Common myeloid progenitor, CD34-positive (primary cell): Measurements from ENCODE around the gene SH3GL2.

ENCODE experiments used
- CTCF ChIA-PET: fragments of 350-600 bp; sonication (Branson Sonifier 250); formaldehyde crosslinking; loops from one replicate; lab custom pipeline; 2021; ENCODE audit warnings: antibody characterized with exemption; lab: Charles Lee
- POLR2A ChIA-PET: fragments of 350-600 bp; sonication (Branson Sonifier 250); formaldehyde crosslinking; loops from one replicate; lab custom pipeline; 2021; ENCODE audit warnings: antibody characterized with exemption; lab: Charles Lee
- DNase-seq, 3 donors: peaks; one replicate each; pipeline versions ENCODE4 v3.0.0 to v3.0.0-alpha.2; 2013
- H3K27ac ChIP-seq, 2 experiments: 1 replicate in 1 of 2; 2 replicates in 1 of 2; pipeline ENCODE4 v1.7.0; 2013; ENCODE audit warnings: inconsistent platforms in 2 of 2, low read length in 2 of 2, mild to moderate bottlenecking in 2 of 2, low read depth in 1 of 2, moderate library complexity in 1 of 2; ENCODE audit not compliant: severe bottlenecking in 2 of 2, insufficient read depth in 1 of 2, poor library complexity in 1 of 2
- H3K27me3 ChIP-seq, 5 experiments: replicated peaks in 2 of 5; 1 replicate in 3 of 5; 2 replicates in 2 of 5; pipeline versions ENCODE4 v1.6.1 to v1.7.0; 2013; ENCODE audit warnings: low read length in 4 of 5, mild to moderate bottlenecking in 2 of 5, moderate library complexity in 2 of 5, inconsistent platforms in 1 of 5; ENCODE audit not compliant: insufficient read depth in 5 of 5, control insufficient read depth in 4 of 5
- H3K36me3 ChIP-seq, 4 experiments: 1 replicate in 2 of 4; 2 replicates in 2 of 4; pipeline versions ENCODE4 v1.6.1 to v1.7.0; 2013; ENCODE audit warnings: low read length in 3 of 4, control low read depth in 1 of 4, mild to moderate bottlenecking in 1 of 4; ENCODE audit not compliant: control insufficient read depth in 4 of 4, insufficient read depth in 4 of 4
- H3K4me1 ChIP-seq, 4 experiments: 1 replicate in 3 of 4; 2 replicates in 1 of 4; pipeline versions ENCODE4 v1.6.1 to v1.7.1; 2013; ENCODE audit warnings: low read length in 3 of 4, mild to moderate bottlenecking in 3 of 4, control low read depth in 1 of 4, inconsistent platforms in 1 of 4, moderate library complexity in 1 of 4; ENCODE audit not compliant: control insufficient read depth in 4 of 4, insufficient read depth in 4 of 4; ENCODE audit errors: control extremely low read depth in 1 of 4
- H3K4me3 ChIP-seq, 7 experiments: 1 replicate in 4 of 7; 2 replicates in 3 of 7; pipeline versions ENCODE4 v1.5.1 to v1.7.0; 2013; ENCODE audit warnings: mild to moderate bottlenecking in 7 of 7, low read length in 6 of 7, moderate library complexity in 6 of 7, inconsistent platforms in 2 of 7, low read depth in 2 of 7, control low read depth in 1 of 7; ENCODE audit not compliant: insufficient read depth in 4 of 7, control insufficient read depth in 1 of 7; ENCODE audit errors: extremely low read depth in 1 of 7
- H3K9me3 ChIP-seq, 5 experiments: 1 replicate in 4 of 5; 2 replicates in 1 of 5; pipeline versions ENCODE4 v1.6.1 to v1.7.1; 2013; ENCODE audit warnings: low read length in 4 of 5, mild to moderate bottlenecking in 2 of 5, inconsistent platforms in 1 of 5, low read depth in 1 of 5, moderate library complexity in 1 of 5; ENCODE audit not compliant: control insufficient read depth in 4 of 5, insufficient read depth in 2 of 5; ENCODE audit errors: control extremely low read depth in 1 of 5
- WGBS: methylation state at CpG from one replicate; pipeline ENCODE4 v1.1.5; 2013; ENCODE audit not compliant: insufficient coverage; 5-methylcytosine and 5-hydroxymethylcytosine counted together

SH3GL2 gene

DNA sequence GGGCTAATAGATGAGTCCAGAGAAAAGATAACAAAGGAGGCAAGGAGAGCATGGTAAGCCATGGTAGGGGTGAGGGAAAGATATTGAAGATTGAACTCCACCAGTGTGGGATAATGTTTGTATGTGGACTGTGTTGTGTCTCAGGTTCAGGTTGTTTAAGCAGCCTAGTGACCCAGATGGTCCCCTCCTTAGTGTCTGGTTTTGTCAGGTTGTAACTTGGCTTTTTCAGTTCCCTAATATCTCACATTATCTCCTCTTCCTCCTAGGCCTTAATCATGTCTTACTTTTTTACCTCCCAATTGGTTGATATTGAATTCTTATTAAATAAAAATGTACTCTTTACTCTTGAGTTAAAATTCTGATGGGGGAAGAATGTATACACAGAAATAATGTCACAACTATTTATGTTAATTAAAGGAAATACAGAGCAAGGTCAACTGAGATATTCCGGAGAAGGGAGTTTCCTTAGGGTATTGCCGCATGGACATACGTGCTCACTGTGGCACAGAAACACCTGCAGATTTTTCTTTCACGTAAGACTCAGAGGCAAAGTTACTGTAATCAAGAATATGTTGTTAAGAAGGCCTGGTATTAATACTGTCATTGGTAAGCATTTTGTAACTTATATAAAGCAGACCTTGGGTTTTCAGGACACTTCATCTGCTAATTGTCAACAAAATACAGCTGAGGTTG lies 23.4 kb upstream of the SH3GL2 start:
- Histone ChIP-seq H3K9me3 (no peaks in the 10 kb centered on the region), H3K36me3 (no peaks in the 10 kb centered on the region), H3K27me3 (no peaks in the 10 kb centered on the region), H3K4me1 (no peaks in the 10 kb centered on the region), H3K4me3 (no peak overlapping the region), H3K27ac (no peak overlapping the region)
- no CpG with 5 or more reads among the region's 4 CpGs for WGBS
- ChIA-PET CTCF (no interaction called here), POLR2A (no interaction called here)
- DNase-seq, result no peak

GRCh38 chr9:17556255-17556654 lies 22.6 kb upstream of the SH3GL2 start:
- H3K36me3 ChIP-seq, result no peaks in the 10 kb centered on the region
- no peak overlapping the region for H3K4me3 ChIP-seq

DNA sequence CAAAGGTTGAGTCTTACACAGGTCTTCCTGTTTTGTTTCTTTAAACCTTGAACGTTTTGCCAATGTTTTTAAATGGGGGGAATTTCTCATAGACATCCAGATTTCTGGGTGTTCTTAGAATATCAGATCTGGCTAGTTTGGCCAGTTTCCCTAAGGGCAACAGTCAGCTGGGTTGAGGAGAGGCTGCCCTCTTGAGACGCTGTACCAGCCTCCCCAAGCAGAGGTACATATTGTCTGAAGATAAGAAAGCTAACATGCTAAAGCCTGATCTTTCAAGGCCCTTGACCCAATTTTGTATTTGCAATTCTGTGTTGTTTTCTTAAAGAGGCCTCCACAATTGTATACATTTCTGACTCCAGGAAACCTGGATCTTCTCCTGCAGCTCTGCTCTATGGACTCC lies 21.9 kb upstream of the SH3GL2 start:
- ChIA-PET CTCF (no interaction called here), POLR2A (no interaction called here)
- no peak overlapping the region for H3K4me3 ChIP-seq
- no peaks in the 10 kb centered on the region for H3K27me3 ChIP-seq
- H3K36me3 ChIP-seq, result no peaks in the 10 kb centered on the region
- no peak overlapping the region for H3K27ac ChIP-seq
- WGBS, result 90% methylated on average over 1 of the region's 2 CpGs
- no peaks in the 10 kb centered on the region for H3K4me1 ChIP-seq
- DNase-seq, result no peak
- no peaks in the 10 kb centered on the region for H3K9me3 ChIP-seq

More at GRCh38 chr9:17556255-17556654, 22.6 kb upstream of the SH3GL2 start:
- no peaks in the 10 kb centered on the region for H3K4me1 ChIP-seq
- H3K9me3 ChIP-seq, result no peaks in the 10 kb centered on the region
- no peak for DNase-seq
- WGBS, result 92% methylated on average over 8 of the region's 8 CpGs
- ChIA-PET POLR2A (no interaction called here), CTCF (no interaction called here)
- no peaks in the 10 kb centered on the region for H3K27me3 ChIP-seq
- no peak overlapping the region for H3K27ac ChIP-seq

DNA sequence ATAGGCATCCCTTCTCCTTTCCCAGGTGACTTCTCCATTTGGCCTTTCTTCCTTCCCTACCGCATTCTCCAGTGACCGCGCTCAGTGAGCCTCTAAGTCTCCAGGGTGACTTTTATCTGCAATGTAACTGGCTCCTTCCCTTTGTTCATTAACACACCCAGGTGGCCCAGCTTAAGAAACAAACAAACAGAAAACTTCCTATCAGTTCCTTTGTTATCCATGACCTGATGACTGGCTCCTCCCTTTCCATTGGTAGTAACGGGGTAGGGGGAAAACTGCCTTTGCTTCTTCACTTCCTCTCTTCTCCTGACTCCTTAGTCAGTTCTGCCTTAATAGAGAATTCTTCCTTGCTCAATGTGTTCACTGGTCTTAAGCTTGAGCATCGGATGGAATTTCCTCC lies 7.0 kb upstream of the SH3GL2 start:
- 71% methylated on average over 3 of the region's 5 CpGs for WGBS
- POLR2A ChIA-PET, result no interaction called here

DNA sequence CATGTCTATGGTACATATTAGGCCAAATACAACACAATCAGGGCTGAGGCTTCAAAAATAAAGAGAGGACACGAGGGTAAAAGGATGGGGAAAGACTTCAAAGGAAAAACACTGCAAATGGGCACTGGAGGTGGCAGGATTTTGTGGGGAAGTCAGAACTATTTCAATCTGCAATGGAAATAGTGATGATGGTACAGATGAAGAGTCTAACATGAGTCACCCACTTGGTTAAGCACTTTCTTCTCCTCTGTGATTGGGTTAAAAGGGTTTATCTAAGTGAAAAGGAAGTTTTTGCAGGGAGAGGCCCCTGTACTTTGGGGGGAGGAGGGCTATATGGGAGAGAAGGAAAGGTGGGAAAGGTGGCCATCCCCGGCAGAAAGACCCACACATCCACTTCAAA lies 4.5 kb upstream of the SH3GL2 start:
- DNase-seq, result no peak
- no CpG with 5 or more reads among the region's 2 CpGs for WGBS
- Histone ChIP-seq H3K27ac (no peak overlapping the region), H3K4me1 (peaks cover 0 to 10% (median 10%) of the 10 kb centered on the region in 4 experiments), H3K9me3 (no peaks in the 10 kb centered on the region), H3K27me3 (peaks cover 5 to 40% (median 12%) of the 10 kb centered on the region in 5 experiments), H3K4me3 (no peak overlapping the region), H3K36me3 (no peaks in the 10 kb centered on the region)
- CTCF ChIA-PET, result no interaction called here
- POLR2A ChIA-PET, result no interaction called here

More for the DNA sequence above, 7.0 kb upstream of the SH3GL2 start:
- CTCF ChIA-PET, result no interaction called here
- H3K4me3 ChIP-seq, result no peak overlapping the region
- H3K9me3 ChIP-seq, result no peaks in the 10 kb centered on the region
- H3K27ac ChIP-seq, result no peak overlapping the region
- no peak for DNase-seq
- H3K27me3 ChIP-seq, result peaks cover 0 to 16% (median 2%) of the 10 kb centered on the region in 5 experiments
- H3K36me3 ChIP-seq, result no peaks in the 10 kb centered on the region
- H3K4me1 ChIP-seq, result no peaks in the 10 kb centered on the region

DNA sequence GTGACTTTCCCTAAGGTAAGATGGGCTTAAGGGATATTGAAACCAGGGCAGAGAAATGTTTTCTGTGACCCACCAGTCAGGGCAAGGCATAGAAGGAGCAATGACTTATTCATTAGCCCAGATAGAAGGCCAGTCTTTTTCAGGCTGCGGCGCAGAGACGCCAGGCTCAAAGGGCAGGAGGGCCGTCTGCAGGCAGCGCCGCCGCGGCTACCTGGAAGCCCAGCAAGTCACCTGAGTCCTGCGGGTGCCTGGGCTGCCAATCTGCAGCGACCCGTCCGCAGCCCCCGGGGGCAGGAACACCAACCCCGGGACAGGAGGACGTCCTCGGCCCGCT lies 322 bp upstream of the SH3GL2 start:
- H3K9me3 ChIP-seq, result no peaks in the 10 kb centered on the region
- peak in 1 of 3 donors; percentile 13 for DNase-seq
- no peaks in the 10 kb centered on the region for H3K36me3 ChIP-seq
- H3K4me3 ChIP-seq, result peak overlapping the region in 6 of 7 experiments; percentile 28 to 70 (median 54)
- CTCF ChIA-PET, result no interaction called here
- peaks cover 0 to 13% (median 13%) of the 10 kb centered on the region in 4 experiments for H3K4me1 ChIP-seq
- no peak overlapping the region for H3K27ac ChIP-seq
- POLR2A ChIA-PET, result no interaction called here
- H3K27me3 ChIP-seq, result peaks cover 14 to 77% (median 34%) of the 10 kb centered on the region in 5 experiments
- WGBS, result 3% methylated on average over 17 of the region's 17 CpGs

DNA sequence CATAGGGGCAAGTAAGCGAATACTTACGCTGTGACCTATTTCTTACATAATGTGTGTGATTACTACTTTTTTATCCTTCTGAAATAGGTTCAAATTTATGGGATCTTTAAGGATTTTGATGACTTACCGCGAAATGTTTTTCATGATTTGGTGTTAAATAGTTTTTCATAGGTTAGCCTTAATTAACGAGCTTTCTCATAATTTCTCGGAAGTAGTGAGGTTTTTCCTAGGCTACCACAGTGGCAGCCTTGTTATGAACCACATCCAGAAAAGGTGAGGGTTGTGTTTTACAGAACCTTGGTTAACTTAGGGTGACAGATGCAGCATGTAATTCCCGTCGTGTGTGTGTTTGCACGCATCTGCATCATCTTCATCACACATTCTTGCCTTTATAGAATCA lies 1.3 kb downstream of the SH3GL2 start:
- Histone ChIP-seq H3K27me3 (peaks cover 14 to 68% (median 34%) of the 10 kb centered on the region in 5 experiments), H3K36me3 (no peaks in the 10 kb centered on the region), H3K4me1 (peaks cover 0 to 13% (median 13%) of the 10 kb centered on the region in 4 experiments), H3K9me3 (no peaks in the 10 kb centered on the region), H3K4me3 (no peak overlapping the region), H3K27ac (no peak overlapping the region)
- CTCF ChIA-PET, result no interaction called here
- 90% methylated on average over 2 of the region's 9 CpGs for WGBS
- DNase-seq, result peak in 1 of 3 donors; percentile 0
- POLR2A ChIA-PET, result no interaction called here
